GM12872 (cell line): Measurements from ENCODE around the gene TBC1D14.

Source experiments
- TF ChIP-seq, protein P1 (sequence below): IDR thresholded peaks from 3 replicates; pipeline ENCODE4 v1.5.1; 2011; ENCODE audit warnings: low read depth, mild to moderate bottlenecking, low read length, moderate library complexity; ENCODE audit not compliant: insufficient read depth

TBC1D14 gene

DNA sequence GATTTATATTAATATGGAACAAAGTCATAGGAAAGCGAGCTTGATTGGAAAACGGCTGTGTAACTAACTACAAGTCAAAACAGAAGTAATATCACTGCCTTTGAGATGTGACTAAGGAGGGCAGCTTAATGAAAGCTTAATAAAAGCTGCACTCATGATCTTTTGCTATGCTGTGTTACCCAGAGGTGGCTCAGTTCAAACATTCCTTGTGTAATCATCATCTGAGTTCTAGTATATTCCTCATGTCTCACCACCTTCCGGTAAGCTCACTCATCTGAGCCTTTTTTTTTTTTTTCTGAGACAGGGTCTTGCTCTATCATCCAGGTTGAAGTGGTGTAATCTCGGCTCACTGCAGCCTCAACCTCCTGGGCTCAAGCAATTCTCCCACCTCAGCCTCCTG, 153.2 kb downstream of the TBC1D14 start:
- TF ChIP-seq, protein P1, sequence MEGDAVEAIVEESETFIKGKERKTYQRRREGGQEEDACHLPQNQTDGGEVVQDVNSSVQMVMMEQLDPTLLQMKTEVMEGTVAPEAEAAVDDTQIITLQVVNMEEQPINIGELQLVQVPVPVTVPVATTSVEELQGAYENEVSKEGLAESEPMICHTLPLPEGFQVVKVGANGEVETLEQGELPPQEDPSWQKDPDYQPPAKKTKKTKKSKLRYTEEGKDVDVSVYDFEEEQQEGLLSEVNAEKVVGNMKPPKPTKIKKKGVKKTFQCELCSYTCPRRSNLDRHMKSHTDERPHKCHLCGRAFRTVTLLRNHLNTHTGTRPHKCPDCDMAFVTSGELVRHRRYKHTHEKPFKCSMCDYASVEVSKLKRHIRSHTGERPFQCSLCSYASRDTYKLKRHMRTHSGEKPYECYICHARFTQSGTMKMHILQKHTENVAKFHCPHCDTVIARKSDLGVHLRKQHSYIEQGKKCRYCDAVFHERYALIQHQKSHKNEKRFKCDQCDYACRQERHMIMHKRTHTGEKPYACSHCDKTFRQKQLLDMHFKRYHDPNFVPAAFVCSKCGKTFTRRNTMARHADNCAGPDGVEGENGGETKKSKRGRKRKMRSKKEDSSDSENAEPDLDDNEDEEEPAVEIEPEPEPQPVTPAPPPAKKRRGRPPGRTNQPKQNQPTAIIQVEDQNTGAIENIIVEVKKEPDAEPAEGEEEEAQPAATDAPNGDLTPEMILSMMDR: no peak

DNA sequence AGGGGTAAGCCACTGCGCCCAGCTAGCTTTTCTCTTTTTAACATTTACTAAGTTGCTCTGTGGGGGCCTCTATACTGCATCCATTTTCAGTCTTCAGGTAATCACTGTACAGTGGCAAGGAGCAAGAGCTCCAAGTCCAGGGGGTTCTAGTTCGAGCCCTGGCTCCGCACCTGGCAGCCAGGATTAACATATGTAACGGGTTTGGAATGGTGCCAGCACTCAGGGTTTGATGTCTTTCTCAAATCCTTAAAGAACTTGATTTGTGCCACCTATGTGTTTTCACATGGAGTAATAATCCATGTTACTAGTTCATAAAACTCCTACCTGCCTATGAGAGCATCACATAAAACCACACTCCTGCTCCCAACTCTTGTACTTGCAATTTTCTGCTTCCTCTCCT, 153.7 kb downstream of the TBC1D14 start:
- TF ChIP-seq, protein P1: no peak

DNA sequence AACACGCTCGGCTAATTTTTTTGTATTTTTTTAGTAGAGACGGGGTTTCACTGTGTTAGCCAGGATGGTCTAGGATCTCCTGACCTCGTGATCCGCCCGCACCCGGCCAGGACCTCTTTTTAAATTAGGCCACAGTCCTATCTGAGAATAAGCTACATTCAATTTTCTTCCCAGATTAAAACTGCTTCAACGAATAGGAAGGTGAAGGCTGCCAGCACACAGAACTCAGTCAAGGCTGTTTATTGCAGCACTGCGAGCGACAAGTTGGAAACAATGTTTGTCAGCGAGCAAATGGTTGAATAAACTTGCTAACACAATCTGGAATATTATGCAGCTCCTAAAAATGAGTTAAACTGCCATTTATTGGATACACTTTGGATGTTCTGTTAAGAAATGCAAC, 156.4 kb downstream of the TBC1D14 start:
- TF ChIP-seq, protein P1: no peak

DNA sequence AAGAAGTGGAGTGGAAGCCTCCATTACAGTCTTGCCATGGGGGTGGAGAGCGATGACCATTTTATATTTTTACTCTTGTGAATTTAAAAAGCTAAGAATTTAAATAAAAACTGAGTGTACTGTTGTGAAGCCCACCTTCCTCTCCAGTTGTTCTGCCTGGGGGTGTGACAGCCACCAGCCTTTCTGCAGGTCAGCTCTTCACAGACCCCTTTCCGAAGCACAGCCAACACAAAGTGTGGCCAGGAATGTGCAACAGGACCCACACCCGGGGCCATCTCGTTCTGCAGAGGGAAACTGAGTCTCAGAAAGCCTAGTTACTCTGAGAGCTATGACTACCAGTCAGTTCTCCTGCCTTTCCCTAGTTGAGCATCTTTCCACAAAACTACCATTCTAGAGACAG, 156.9 kb downstream of the TBC1D14 start:
- TF ChIP-seq, protein P1: no peak

DNA sequence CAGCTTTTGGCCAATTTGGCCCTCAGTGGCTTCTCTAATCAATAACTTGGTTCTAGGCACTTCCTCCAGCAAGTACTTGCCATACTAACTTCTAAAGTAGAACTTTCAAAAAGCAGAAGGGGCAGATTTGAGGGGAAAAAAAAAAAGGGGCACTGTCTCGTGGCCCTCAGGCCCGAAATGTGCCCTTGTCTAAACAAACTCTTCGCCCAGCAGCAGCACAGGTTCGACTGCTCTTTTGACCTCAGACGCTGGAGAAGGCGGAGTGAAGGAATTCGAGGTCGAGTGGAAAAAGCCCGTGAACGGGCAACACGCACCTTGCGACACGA, 157.5 kb downstream of the TBC1D14 start:
- TF ChIP-seq, protein P1: no peak

DNA sequence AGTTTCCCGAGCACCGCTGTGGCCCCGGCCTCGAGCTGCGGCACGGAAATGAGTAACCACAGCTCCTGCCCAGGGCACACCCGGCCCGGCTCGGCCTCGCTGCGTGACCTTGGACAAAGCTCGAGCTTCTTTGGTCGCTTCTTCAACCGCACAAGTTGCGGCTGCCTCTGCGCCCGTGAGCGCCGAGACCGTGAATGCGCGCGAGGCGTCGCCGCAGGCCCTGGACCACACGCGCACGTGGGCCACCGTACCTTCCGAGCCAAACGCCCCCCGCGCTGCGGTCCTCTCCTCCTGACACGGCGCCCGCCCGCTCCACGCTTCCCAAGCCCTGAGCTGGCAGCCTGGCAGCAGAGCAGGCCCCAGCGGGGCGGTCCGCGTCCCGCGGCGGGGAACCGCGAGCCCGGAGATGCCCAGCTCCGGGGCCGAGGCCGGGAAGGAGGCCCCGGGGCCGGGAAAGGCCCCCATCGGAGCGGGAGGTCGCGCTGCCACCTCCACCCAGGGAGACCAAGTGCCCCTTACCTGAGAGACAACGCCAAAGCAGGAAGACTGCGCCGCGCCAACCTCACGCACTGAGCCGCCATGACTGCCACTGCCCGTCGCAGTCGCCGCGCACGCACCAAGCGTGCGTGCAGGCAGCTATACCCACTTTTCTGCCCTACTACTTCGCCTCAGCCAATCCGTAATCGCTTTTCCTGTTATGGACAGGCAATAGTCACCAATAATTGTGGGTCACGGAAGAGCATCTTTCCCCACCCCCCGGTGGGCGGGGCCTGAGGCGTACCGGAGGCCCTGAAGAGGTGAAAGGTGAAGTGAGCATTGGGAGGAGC, 158.0 kb downstream of the TBC1D14 start, which contains the start of gene GRPEL1:
Gene GRPEL1 (minus strand): TSS at position 613 of the 827 bp plus-strand sequence. CDS start 32 bp downstream, at position 581.
- TF ChIP-seq, protein P1: peak; percentile 6; the same call in 1 of the 3 replicates

DNA sequence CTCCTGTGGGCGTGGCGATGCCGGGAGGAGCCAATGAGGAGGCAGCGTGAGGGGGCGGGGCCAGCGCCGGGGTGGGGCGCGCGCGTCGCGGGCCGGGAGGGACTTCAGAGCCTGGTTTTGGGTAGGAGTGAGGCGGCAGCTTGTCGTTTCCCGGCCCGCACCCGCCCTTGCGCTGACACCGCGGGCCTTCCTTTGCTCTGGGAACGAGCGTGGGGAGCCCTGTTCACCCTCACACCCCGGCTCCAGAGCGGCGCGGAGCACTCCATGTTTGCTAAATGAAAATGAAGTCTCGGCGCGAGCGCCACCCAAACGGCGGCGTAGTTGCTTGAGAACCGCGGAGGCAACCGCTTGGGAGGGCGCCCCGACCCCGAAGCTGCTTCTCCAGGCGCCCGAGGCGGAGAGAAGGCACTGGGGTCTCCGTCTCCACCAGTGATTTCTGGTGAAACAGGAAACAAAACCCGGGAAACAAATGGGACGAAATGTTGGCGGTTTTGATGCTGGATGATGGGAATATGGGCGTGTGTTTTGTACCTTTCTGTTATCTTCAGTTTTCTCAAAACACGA, 158.7 kb downstream of the TBC1D14 start:
- TF ChIP-seq, protein P1: no peak
